Activated naive CD8-positive, alpha-beta T cell treated with anti-CD3 and anti-CD28 coated beads, Interleukin-2, amount 50 U/mL, for 24 hours (primary cell): ENCODE results near the gene ATF3.

Source experiments
- ATAC-seq: fragments of 150-1000 bp; cut with Tn5 transposase; one replicate; pipeline ENCODE4 v1.10.0; 2021
- DNase-seq: peaks from one replicate; pipeline ENCODE4 v3.0.0; 2021
- H3K27ac Mint-ChIP-seq: one replicate; pipeline ENCODE4 v1.8.0; 2021; ENCODE audit warnings: mild to moderate bottlenecking, mixed read lengths
- H3K27me3 Mint-ChIP-seq: one replicate; pipeline ENCODE4 v1.8.0; 2021; ENCODE audit warnings: mixed read lengths
- H3K36me3 Mint-ChIP-seq: one replicate; pipeline ENCODE4 v1.8.0; 2021; ENCODE audit warnings: low read depth, mixed read lengths
- H3K4me1 Mint-ChIP-seq: one replicate; pipeline ENCODE4 v1.8.0; 2021; ENCODE audit warnings: mixed read lengths
- H3K4me3 Mint-ChIP-seq: one replicate; pipeline ENCODE4 v1.8.0; 2021; ENCODE audit warnings: mild to moderate bottlenecking, moderate library complexity, mixed read lengths
- H3K9me3 Mint-ChIP-seq: one replicate; pipeline ENCODE4 v1.8.0; 2021; ENCODE audit warnings: mixed read lengths

The ATF3 gene

GRCh38 chr1:212608392-212608958 is at the start of gene ATF3:
ATF3 (plus strand) TSS chr1:212608761; CDS start chr1:212615022, 6,261 bp downstream.
- H3K27me3 Mint-ChIP-seq: peaks cover 50% of the 10 kb centered on the region
- H3K36me3 Mint-ChIP-seq: peaks cover 22% of the 10 kb centered on the region
- peaks cover 55% of the 10 kb centered on the region for H3K4me1 Mint-ChIP-seq
- H3K9me3 Mint-ChIP-seq: no peaks in the 10 kb centered on the region
- H3K4me3 Mint-ChIP-seq: peak within 1 kb of the TSS; percentile 91
- peak; percentile 97 for DNase-seq
- H3K27ac Mint-ChIP-seq: peak within 1 kb of the TSS; percentile 87
- peak; percentile 90 for ATAC-seq

GRCh38 chr1:212559929-212560328 is 48.6 kb upstream of the ATF3 start:
- Mint-ChIP-seq H3K4me1 (peaks cover 16% of the 10 kb centered on the region), H3K27ac (no peak overlapping the region), H3K4me3 (no peak overlapping the region), H3K9me3 (peaks cover 6% of the 10 kb centered on the region), H3K27me3 (peaks cover 13% of the 10 kb centered on the region), H3K36me3 (peaks cover 5% of the 10 kb centered on the region)
- no peak for ATAC-seq
- DNase-seq: no peak

- no peak for ATAC-seq
- H3K4me3 Mint-ChIP-seq: no peak overlapping the region
- peaks cover 6% of the 10 kb centered on the region for H3K9me3 Mint-ChIP-seq
Observed at GRCh38 chr1:212560933-212561460, 47.6 kb upstream of the ATF3 start.

GRCh38 chr1:212561501-212561931 is 47.0 kb upstream of the ATF3 start:
- ATAC-seq (no peak), DNase-seq (no peak)
- Mint-ChIP-seq H3K27me3 (peaks cover 9% of the 10 kb centered on the region), H3K9me3 (peaks cover 6% of the 10 kb centered on the region), H3K36me3 (peaks cover 5% of the 10 kb centered on the region), H3K4me3 (no peak overlapping the region), H3K4me1 (peaks cover 32% of the 10 kb centered on the region), H3K27ac (no peak overlapping the region)

More at GRCh38 chr1:212560933-212561460, 47.6 kb upstream of the ATF3 start:
- Mint-ChIP-seq H3K36me3 (peaks cover 5% of the 10 kb centered on the region), H3K4me1 (peaks cover 27% of the 10 kb centered on the region), H3K27me3 (peaks cover 9% of the 10 kb centered on the region), H3K27ac (no peak overlapping the region)
- DNase-seq: no peak

- ATAC-seq (no peak), DNase-seq (no peak)
- Mint-ChIP-seq H3K36me3 (peaks cover 5% of the 10 kb centered on the region), H3K9me3 (peaks cover 6% of the 10 kb centered on the region), H3K27ac (no peak overlapping the region), H3K4me1 (peaks cover 43% of the 10 kb centered on the region), H3K27me3 (peaks cover 6% of the 10 kb centered on the region), H3K4me3 (no peak overlapping the region)
Observed at GRCh38 chr1:212562771-212563170, 45.8 kb upstream of the ATF3 start.

GRCh38 chr1:212565079-212565478 is 43.5 kb upstream of the ATF3 start:
- DNase-seq (no peak), ATAC-seq (no peak)
- H3K4me1 Mint-ChIP-seq: peaks cover 36% of the 10 kb centered on the region
- no peak overlapping the region for H3K4me3 Mint-ChIP-seq
- H3K36me3 Mint-ChIP-seq: no peaks in the 10 kb centered on the region
- H3K27me3 Mint-ChIP-seq: peaks cover 5% of the 10 kb centered on the region
- H3K27ac Mint-ChIP-seq: no peak overlapping the region
- H3K9me3 Mint-ChIP-seq: peaks cover 6% of the 10 kb centered on the region

- H3K27me3 Mint-ChIP-seq: peaks cover 7% of the 10 kb centered on the region
- peak overlapping the region; percentile 83 for H3K4me3 Mint-ChIP-seq
- DNase-seq: no peak
- ATAC-seq: no peak
- no peaks in the 10 kb centered on the region for H3K36me3 Mint-ChIP-seq
- H3K4me1 Mint-ChIP-seq: peaks cover 36% of the 10 kb centered on the region
- peak overlapping the region; percentile 93 for H3K27ac Mint-ChIP-seq
- peaks cover 6% of the 10 kb centered on the region for H3K9me3 Mint-ChIP-seq
Observed at GRCh38 chr1:212565571-212566305, 42.8 kb upstream of the ATF3 start.

GRCh38 chr1:212566522-212567479 is 41.8 kb upstream of the ATF3 start:
- peak overlapping the region; percentile 83 for H3K4me3 Mint-ChIP-seq
- H3K36me3 Mint-ChIP-seq: no peaks in the 10 kb centered on the region
- ATAC-seq (peak; percentile 99), DNase-seq (peak; percentile 55)
- peaks cover 7% of the 10 kb centered on the region for H3K27me3 Mint-ChIP-seq
- peak overlapping the region; percentile 93 for H3K27ac Mint-ChIP-seq
- H3K9me3 Mint-ChIP-seq: peaks cover 6% of the 10 kb centered on the region
- H3K4me1 Mint-ChIP-seq: peaks cover 36% of the 10 kb centered on the region

- Mint-ChIP-seq H3K9me3 (peaks cover 6% of the 10 kb centered on the region), H3K36me3 (no peaks in the 10 kb centered on the region), H3K27me3 (peaks cover 7% of the 10 kb centered on the region), H3K27ac (no peak overlapping the region), H3K4me3 (no peak overlapping the region), H3K4me1 (peaks cover 36% of the 10 kb centered on the region)
- no peak for DNase-seq
- no peak for ATAC-seq
Observed at GRCh38 chr1:212567638-212568037, 40.9 kb upstream of the ATF3 start.

GRCh38 chr1:212568978-212569537 is 39.5 kb upstream of the ATF3 start:
- Mint-ChIP-seq H3K36me3 (no peaks in the 10 kb centered on the region), H3K27me3 (peaks cover 7% of the 10 kb centered on the region), H3K4me1 (peaks cover 36% of the 10 kb centered on the region), H3K9me3 (no peaks in the 10 kb centered on the region), H3K4me3 (no peak overlapping the region), H3K27ac (no peak overlapping the region)
- no peak for ATAC-seq
- DNase-seq: no peak

GRCh38 chr1:212574732-212575131 is 33.8 kb upstream of the ATF3 start:
- H3K4me3 Mint-ChIP-seq: no peak overlapping the region
- H3K27me3 Mint-ChIP-seq: peaks cover 8% of the 10 kb centered on the region
- no peaks in the 10 kb centered on the region for H3K4me1 Mint-ChIP-seq
- H3K9me3 Mint-ChIP-seq: no peaks in the 10 kb centered on the region
- no peaks in the 10 kb centered on the region for H3K36me3 Mint-ChIP-seq
- H3K27ac Mint-ChIP-seq: no peak overlapping the region
- DNase-seq: no peak
- no peak for ATAC-seq

- DNase-seq (no peak), ATAC-seq (no peak)
- Mint-ChIP-seq H3K36me3 (no peaks in the 10 kb centered on the region), H3K27ac (no peak overlapping the region), H3K4me1 (no peaks in the 10 kb centered on the region), H3K9me3 (no peaks in the 10 kb centered on the region), H3K4me3 (no peak overlapping the region), H3K27me3 (peaks cover 8% of the 10 kb centered on the region)
Observed at GRCh38 chr1:212575333-212575732, 33.2 kb upstream of the ATF3 start.

- no peak for DNase-seq
- Mint-ChIP-seq H3K4me1 (no peaks in the 10 kb centered on the region), H3K27me3 (peaks cover 7% of the 10 kb centered on the region), H3K9me3 (no peaks in the 10 kb centered on the region), H3K36me3 (no peaks in the 10 kb centered on the region), H3K4me3 (no peak overlapping the region), H3K27ac (no peak overlapping the region)
- no peak for ATAC-seq
Observed at GRCh38 chr1:212578041-212578440, 30.5 kb upstream of the ATF3 start.

GRCh38 chr1:212581034-212581433 is 27.5 kb upstream of the ATF3 start:
- Mint-ChIP-seq H3K9me3 (no peaks in the 10 kb centered on the region), H3K36me3 (no peaks in the 10 kb centered on the region), H3K4me3 (no peak overlapping the region), H3K27ac (no peak overlapping the region), H3K4me1 (no peaks in the 10 kb centered on the region), H3K27me3 (peaks cover 19% of the 10 kb centered on the region)
- ATAC-seq (no peak), DNase-seq (no peak)
